GM18873 (cell line): ENCODE data around the gene SOAT1.

Source experiments
- ATAC-seq: cut with Tn5 transposase; IDR thresholded peaks from one replicate; pipeline ENCODE4 v1.9.1; 2021; ENCODE audit warnings: mild to moderate bottlenecking, moderate library complexity, moderate number of reproducible peaks; ENCODE audit not compliant: unreplicated experiment, low FRiP score

The SOAT1 gene

DNA sequence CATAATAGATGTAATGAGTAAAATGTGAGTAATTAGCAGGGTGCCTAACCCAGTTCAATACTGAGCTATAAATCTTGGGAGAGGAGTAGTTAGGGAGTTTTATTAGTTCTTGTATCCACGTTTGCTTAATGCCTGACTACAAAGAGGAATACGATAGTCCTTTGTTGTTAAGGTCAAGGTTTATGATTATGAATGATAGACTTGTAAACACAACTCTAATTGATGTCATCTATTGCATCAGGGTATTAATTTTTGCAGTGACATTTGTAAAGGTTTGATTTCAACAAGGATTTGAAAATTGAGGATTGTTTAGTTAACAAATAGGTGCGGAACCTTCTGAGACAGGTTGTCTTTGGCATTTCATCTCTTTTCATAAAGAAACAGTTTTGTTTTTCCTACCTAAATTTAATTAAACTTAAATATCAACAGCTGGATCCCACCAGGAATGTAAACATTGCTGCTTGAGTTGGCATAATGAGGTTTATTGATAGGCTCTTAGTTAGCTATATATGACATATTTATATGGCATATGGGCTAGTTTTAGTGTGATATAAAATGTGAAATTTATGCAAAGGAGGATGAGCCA lies 9.7 kb downstream of the SOAT1 start:
- no peak for ATAC-seq

- ATAC-seq: no peak
Measured at GRCh38 chr1:179305450-179305849, 11.9 kb downstream of the SOAT1 start.

- ATAC-seq: no peak
Measured at GRCh38 chr1:179310291-179310690, 16.7 kb downstream of the SOAT1 start.

GRCh38 chr1:179310721-179311120 lies 17.1 kb downstream of the SOAT1 start:
- no peak for ATAC-seq

- no peak for ATAC-seq
Measured at GRCh38 chr1:179311149-179311700, 17.6 kb downstream of the SOAT1 start.

DNA sequence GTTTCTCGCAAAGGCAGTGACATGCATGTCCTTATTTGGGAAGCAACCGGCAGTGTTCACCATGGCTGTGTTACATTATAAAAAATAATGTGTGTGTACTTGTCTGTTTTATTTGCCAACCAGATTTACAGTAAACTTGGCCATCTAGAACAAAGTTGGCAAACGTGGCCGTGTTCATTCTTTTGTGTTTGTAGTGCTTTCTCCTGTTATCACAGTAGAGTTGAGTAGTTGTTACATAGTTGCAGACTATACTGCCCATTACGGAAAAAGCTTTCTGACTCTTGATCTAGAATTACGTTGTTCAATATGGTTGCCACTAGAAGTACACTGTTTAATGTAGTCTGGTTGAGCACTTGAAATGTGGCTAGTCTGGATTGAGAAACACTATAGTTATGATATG lies 19.4 kb downstream of the SOAT1 start:
- no peak for ATAC-seq

DNA sequence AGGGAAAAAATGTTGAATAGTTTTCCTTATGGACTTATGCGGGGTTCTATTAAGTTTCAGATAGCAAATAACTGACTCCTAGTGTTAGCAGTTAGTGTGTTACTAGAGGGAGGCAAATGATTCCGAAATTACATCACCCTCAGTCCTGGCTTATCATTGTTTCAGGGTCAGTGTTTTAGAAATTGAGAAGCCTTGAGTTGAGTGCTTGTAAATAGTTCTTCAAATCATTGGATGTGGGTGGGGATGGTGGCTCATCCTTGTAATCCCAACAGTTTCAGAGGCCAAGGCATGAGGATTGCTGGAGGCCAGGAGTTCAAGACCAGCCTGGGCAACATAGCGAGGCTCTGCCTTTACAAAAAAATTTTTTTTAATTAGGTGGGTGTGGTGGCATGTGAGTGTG lies 21.3 kb downstream of the SOAT1 start:
- no peak for ATAC-seq

GRCh38 chr1:179318491-179318890 lies 24.9 kb downstream of the SOAT1 start:
- no peak for ATAC-seq

GRCh38 chr1:179321533-179322216 lies 28.1 kb downstream of the SOAT1 start:
- ATAC-seq: no peak

GRCh38 chr1:179322557-179322956 lies 29.0 kb downstream of the SOAT1 start:
- no peak for ATAC-seq

DNA sequence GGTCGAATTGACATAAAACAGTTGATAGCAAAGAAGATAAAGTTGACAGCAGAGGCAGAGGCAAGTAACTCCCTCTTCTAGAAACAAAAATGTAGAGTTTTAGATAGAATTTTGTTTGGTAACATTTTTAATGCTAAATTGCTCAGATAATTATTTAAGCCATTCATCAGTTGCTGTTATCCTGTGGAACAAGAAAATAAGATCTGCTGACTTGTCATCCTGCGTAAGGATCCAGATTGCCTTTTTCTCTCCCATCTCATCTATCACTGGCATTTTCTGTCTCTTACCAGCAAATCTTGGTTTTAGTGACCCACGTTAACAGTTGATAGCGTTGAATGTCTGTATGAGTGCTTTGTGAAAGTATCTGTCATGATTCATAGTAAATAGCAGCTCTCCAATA lies 29.8 kb downstream of the SOAT1 start:
- no peak for ATAC-seq

GRCh38 chr1:179325836-179326235 lies 32.2 kb downstream of the SOAT1 start:
- ATAC-seq: no peak

DNA sequence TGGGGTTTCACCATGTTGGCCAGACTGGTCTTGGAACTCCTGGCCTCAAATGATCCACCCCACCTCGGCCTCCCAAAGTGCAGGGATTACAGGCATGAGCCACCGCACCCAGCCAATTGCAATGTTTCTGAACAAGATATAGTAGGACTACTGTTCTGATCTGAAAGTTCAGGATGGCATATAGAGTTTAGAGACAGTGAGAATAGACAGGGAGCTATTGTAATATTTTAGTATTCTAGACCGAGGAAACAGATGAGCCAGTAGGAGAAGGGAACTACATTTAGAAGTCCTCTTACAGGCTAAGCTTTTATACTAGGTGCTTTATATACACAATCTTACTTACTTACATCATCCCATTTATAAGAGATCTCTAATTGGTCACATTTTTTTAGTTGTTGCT lies 33.1 kb downstream of the SOAT1 start:
- ATAC-seq: no peak

GRCh38 chr1:179327196-179327595 lies 33.6 kb downstream of the SOAT1 start:
- ATAC-seq: no peak

DNA sequence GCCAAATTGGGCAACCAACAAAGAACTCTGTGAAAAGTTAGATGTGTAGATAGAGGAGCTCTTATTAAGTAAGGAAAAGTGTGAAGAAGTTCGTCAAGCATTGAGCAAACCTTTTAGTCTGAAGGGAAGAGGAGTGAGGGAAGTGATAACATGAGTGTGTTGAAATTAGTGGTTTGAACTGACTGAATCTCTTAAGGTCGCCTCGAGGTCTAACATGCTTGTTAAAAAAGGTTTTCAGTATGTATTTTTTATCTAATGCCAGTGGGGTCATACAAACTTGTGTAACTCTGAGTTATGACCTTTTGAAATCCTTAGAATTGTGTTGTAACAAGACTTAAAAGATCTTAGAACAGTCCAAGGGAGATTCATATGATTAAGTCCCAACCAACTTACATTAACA lies 34.1 kb downstream of the SOAT1 start:
- no peak for ATAC-seq

- no peak for ATAC-seq
Measured at GRCh38 chr1:179329862-179330261, 36.3 kb downstream of the SOAT1 start.

DNA sequence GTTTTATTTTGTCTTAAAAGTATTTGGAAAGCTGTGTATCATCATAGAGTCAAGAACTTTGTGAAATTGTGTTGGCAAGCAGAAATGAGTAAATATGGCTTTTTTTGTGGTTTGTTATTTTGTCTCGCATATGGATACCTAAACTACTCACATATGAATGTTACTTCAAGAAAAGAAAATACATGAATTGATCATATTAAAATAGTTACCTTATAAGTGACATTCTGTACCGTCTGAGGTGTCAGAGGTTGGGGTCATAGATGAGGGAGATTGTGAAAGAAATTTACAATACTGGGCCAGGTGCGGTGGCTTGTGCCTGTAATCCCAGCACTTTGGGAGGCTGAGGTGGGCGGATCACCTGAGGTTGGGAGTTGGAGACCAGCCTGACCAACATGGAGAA lies 40.8 kb downstream of the SOAT1 start:
- ATAC-seq: no peak

DNA sequence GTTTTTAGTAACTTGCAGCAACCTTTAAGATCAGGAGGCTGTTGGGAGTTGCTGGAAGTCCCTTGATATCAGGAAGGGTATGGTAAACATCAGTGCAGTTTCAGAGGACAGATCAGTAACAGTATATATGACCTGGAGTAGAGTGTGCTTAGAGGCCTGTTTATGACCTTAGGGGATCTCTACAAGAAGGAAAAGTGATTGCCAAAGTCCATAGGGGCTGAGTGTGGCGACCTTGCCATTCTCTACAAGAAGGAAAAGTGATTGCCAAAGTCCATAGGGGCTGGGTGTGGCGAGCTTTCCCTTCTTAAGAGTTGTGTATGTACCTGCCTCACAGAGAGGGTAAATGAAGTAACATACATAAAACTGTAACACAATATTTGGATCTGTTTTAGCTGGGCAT lies 43.7 kb downstream of the SOAT1 start:
- ATAC-seq: no peak

GRCh38 chr1:179337942-179338560 lies 44.5 kb downstream of the SOAT1 start:
- no peak for ATAC-seq

- no peak for ATAC-seq
Measured at GRCh38 chr1:179340918-179341317, 47.3 kb downstream of the SOAT1 start.

DNA sequence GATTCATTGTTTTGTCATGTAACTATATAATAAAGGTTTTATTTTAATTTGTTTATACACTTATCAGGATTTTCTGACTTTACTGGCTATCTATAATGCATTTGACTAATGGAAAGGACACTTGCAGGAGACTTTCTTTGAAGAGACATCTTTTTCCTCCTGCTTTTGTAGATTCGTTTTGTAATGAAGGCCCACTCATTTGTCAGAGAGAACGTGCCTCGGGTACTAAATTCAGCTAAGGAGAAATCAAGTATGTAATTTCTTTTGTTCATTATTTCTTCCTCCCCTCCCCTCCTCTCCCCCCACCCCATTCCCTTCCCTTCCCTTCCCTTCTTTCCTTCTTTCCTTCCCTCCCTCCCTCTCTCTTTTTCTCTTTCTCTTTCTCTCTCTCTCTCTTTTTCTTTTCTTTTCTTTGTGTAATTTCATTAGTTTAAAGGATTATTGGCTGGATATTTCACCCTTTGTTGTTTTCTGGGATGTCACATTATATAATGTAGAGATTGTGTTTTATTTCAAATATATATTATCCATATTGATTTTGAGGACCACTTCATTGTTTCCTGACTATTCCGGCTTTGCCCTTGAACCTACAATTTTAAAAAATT lies 48.4 kb downstream of the SOAT1 start:
- ATAC-seq: no peak
